ENCODE data around the gene MAST4.

Gene MAST4

DNA sequence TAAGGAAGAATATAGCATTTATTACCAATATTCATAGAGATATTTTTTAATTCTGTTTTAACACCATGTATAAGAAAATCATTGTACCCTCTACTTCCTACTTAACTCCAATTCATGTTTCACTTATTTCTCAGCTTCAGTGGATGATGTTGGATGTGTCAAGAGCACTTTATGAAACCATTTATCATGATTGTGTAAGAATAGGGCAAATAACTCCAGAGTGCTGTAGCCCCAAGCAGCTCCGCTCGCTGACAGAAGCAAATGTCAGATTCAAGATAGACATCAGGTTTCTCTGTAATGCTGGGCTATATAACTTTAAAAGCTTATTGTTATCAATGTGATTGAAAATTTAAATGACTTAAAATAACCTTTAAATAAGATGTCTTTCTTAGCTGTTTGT, 50.4 kb downstream of the MAST4 start:
- Mint-ChIP-seq H3K9me3 (peaks cover 2% of the 10 kb centered on the region), H3K27me3 (peaks cover 4% of the 10 kb centered on the region), H3K27ac (no peak overlapping the region), H3K4me1 (no peaks in the 10 kb centered on the region), H3K36me3 (no peaks in the 10 kb centered on the region), H3K4me3 (no peak overlapping the region)
- no peak for DNase-seq
- CTCF ChIA-PET: no interaction called here

DNA sequence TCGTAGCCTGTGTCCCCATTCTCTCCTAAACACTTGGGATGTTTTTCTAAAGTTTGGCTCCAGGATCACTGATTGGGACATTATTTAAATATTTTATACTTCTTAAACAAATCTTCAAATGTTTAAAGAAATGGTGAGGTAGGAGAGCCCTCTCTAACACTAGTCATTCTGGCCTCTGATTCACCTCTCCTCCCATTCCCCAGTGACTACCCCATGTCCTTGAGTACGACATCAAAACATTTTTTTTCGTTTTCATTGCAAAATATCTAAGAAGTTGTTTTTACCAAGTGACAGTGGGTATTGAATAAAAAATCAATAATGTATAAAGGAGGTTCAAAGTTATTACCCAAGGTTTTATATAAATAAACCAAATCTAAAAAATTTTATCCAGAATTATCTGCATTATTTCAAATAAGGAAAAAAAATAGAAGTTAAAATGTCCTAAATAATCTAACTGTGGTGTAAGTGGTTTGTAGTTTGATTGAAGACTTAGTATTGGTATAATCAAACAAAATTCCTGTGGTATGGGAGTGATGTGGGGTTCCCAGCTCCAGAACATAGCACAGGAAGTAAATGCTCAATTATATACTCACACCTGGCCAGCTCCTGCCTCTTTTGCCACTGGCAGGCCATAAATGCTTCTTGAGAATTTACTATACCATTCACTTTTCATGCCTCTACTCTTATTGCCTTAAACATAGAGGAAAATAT, 51.1 kb downstream of the MAST4 start:
- H3K4me1 Mint-ChIP-seq: no peaks in the 10 kb centered on the region
- peaks cover 4% of the 10 kb centered on the region for H3K27me3 Mint-ChIP-seq
- no peak overlapping the region for H3K27ac Mint-ChIP-seq
- no peak for DNase-seq
- H3K9me3 Mint-ChIP-seq: peaks cover 5% of the 10 kb centered on the region
- CTCF ChIA-PET: interaction anchor here (0.7 kb wide), 1 partner anchor 18 kb away, joined by 4 read pairs; no protein-coding TSS in a partner anchor
- no peak overlapping the region for H3K4me3 Mint-ChIP-seq
- no peaks in the 10 kb centered on the region for H3K36me3 Mint-ChIP-seq

DNA sequence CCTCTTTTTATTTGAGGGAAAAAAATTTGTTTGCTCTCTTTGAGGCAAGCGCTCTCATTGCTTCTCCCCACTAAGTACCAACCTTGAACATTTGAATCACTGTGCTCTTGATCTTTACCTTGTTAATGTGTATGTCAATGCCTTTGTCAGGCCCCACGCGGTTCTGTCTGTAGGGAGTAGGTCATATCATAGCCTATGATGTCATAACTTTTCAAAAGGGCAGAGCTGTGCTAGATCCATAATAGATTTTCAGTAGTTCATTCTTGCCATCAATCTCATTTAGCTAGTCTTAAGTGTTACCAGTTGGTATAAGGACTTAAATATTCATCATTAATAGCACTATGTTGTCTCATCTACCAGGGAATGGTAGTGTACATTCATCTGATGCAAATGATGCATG, 56.6 kb downstream of the MAST4 start:
- no peak for DNase-seq
- Mint-ChIP-seq H3K4me1 (no peaks in the 10 kb centered on the region), H3K27ac (no peak overlapping the region), H3K9me3 (peaks cover 5% of the 10 kb centered on the region), H3K36me3 (no peaks in the 10 kb centered on the region), H3K4me3 (no peak overlapping the region), H3K27me3 (no peaks in the 10 kb centered on the region)
- CTCF ChIA-PET: no interaction called here

DNA sequence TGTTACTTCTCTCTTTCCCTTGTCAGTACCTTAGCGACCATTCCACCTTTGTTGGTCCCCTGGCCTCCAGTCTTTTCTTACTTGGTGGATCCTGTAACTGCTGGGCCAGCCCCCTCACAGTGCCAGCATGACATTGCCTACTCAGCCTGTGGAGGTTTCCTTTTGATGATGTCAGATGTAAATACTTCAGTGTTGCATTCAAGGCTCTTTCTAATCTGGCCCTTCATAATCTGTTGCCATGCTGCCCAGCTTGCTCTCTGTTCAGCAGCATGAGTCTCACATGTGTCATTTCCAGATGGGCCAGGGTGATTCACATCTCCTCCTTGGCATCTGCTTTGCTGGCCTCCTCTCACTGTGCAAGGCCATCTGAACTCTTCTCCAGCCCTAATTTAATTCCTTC, 57.1 kb downstream of the MAST4 start:
- CTCF ChIA-PET: no interaction called here
- Mint-ChIP-seq H3K4me3 (no peak overlapping the region), H3K27me3 (no peaks in the 10 kb centered on the region), H3K9me3 (peaks cover 5% of the 10 kb centered on the region), H3K36me3 (no peaks in the 10 kb centered on the region), H3K27ac (no peak overlapping the region), H3K4me1 (no peaks in the 10 kb centered on the region)
- DNase-seq: no peak

DNA sequence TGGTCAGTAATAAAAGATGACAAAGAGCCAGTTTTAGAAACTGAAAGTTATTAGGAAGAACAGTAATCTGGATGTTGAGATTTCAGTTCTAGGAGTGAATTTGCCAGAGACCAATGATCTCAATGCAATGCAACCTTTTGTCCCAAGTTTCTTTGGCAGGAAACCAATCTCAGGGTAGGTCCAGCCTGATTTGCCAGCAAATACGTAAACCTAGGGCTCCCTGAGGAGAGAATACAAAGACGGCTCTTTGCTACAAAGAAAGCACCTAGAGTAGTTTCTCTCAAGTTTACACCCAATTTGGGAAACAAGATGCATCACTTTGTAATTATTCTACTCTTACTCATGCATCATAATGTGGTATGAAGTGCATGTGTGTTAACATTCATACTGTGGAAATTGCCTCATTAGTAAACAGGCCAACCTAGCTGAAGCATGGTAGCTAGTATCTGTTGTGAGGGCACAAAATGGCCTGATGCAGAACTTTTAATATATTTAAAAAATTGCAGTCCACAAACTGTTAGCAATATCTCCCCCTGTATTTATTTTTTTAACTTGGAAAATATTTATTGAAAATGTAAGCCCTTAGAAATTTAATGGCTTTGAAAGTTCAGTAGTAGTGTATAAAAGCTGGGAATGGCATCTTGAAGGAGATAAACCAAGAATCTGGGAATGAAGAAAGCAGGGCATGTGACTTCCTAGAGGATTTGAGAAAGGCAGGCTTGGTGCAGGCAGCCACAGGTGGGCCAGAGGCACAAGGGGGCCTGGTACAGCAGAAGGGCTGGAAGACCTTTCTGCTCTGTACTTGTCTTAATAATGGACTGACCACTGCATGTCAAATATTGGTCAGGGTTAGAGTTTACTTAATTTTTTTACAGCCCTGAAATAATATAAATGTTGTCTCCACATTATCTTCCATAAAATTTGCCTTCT, 59.5 kb downstream of the MAST4 start:
- no peak for DNase-seq
- CTCF ChIA-PET: interaction anchor here (1.6 kb wide), 1 partner anchor 350 kb away, joined by 5 read pairs; no protein-coding TSS in a partner anchor
- H3K4me1 Mint-ChIP-seq: no peaks in the 10 kb centered on the region
- H3K27me3 Mint-ChIP-seq: no peaks in the 10 kb centered on the region
- H3K9me3 Mint-ChIP-seq: peaks cover 4% of the 10 kb centered on the region
- no peaks in the 10 kb centered on the region for H3K36me3 Mint-ChIP-seq
- no peak overlapping the region for H3K27ac Mint-ChIP-seq
- no peak overlapping the region for H3K4me3 Mint-ChIP-seq

DNA sequence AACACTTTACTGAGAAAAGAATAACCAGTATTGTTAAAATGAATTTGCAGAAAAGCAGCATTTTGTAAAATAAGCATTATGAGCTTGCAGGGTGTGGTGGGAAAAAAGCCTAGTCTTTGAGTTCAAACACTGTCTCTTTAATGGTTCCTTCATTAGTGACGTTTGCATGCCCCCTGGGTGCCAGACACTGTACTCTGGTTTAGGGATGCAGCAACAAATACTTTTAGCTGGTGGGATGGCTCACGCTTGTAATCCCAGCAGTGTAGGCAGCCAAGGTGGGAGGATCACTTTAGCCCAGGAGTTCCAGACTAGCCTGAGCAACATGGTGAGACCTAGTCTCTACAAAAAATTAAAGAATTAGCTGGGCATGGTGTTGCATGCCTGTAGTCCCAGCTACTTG, 62.3 kb downstream of the MAST4 start:
- Mint-ChIP-seq H3K36me3 (no peaks in the 10 kb centered on the region), H3K27ac (no peak overlapping the region), H3K27me3 (peaks cover 3% of the 10 kb centered on the region), H3K9me3 (no peaks in the 10 kb centered on the region), H3K4me3 (no peak overlapping the region), H3K4me1 (no peaks in the 10 kb centered on the region)
- CTCF ChIA-PET: interaction anchor here (1.0 kb wide), 1 partner anchor 10 kb away, joined by 3 read pairs; no protein-coding TSS in a partner anchor
- no peak for DNase-seq

DNA sequence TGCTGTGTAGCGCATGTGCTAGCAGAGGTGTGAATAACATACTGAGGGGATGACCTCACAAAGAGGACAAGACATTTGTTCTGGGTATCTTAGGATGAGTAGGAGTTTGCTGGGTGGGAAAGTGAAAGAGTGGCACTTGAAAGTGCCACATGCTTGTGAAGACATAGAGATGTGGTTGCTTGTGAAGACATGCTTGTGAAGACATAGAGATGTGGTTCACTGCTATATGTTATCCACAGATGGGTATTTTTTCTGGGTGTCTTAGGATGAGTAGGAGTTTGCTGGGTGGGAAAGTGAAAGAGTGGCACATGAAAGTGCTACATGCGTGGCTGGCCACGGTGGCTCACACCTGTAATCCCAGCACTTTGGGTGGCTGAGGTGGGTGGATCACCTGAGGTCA, 63.6 kb downstream of the MAST4 start:
- Mint-ChIP-seq H3K36me3 (no peaks in the 10 kb centered on the region), H3K27ac (no peak overlapping the region)

DNA sequence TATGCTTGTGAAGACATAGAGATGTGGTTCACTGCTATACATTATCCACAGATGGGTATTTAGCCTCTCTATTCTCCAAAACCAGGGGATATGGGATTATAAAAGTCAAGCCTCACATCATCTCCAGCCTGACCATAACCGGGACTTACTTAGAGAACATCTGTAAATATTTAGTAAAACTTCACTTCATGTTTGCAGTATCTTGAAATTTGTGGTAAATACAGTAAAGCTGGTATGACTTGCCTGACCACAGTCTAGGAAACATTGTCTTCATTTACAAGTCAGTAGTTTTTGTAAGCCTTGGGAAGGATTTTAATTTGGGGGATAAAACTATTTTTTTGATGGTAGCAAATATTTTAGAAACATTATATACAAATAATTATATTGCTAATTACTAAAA, 64.2 kb downstream of the MAST4 start:
- no peak for DNase-seq
- H3K9me3 Mint-ChIP-seq: no peaks in the 10 kb centered on the region
- no peak overlapping the region for H3K4me3 Mint-ChIP-seq
- peaks cover 10% of the 10 kb centered on the region for H3K27me3 Mint-ChIP-seq
- CTCF ChIA-PET: no interaction called here
- H3K4me1 Mint-ChIP-seq: no peaks in the 10 kb centered on the region
- H3K27ac Mint-ChIP-seq: no peak overlapping the region
- no peaks in the 10 kb centered on the region for H3K36me3 Mint-ChIP-seq

More for the DNA sequence above, 63.6 kb downstream of the MAST4 start:
- H3K27me3 Mint-ChIP-seq: peaks cover 10% of the 10 kb centered on the region
- H3K9me3 Mint-ChIP-seq: no peaks in the 10 kb centered on the region
- CTCF ChIA-PET: no interaction called here
- no peaks in the 10 kb centered on the region for H3K4me1 Mint-ChIP-seq
- DNase-seq: no peak
- H3K4me3 Mint-ChIP-seq: no peak overlapping the region

DNA sequence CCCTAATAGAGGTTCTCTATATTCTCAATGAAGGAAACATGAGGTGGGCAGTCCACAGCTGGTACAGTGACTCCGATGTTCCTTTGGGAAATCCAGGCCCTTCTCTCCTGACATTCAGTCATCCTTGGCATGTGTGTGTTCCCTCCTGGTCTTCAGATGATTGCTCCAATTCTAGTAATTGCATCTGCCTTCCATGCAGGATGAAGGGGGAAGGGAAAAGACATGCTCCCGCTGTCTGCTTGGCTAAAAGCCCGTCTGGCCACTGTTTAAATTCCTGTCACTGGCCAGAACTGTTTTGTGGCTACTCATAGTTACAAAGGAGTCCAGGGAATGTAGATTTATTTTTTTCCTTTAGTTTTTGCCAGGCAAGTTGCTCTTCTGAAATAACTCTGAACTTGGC, 65.0 kb downstream of the MAST4 start:
- H3K27ac Mint-ChIP-seq: no peak overlapping the region
- no peaks in the 10 kb centered on the region for H3K9me3 Mint-ChIP-seq
- H3K36me3 Mint-ChIP-seq: no peaks in the 10 kb centered on the region
- H3K4me3 Mint-ChIP-seq: no peak overlapping the region
- no peaks in the 10 kb centered on the region for H3K4me1 Mint-ChIP-seq
- CTCF ChIA-PET: no interaction called here
- H3K27me3 Mint-ChIP-seq: peaks cover 10% of the 10 kb centered on the region
- DNase-seq: no peak

DNA sequence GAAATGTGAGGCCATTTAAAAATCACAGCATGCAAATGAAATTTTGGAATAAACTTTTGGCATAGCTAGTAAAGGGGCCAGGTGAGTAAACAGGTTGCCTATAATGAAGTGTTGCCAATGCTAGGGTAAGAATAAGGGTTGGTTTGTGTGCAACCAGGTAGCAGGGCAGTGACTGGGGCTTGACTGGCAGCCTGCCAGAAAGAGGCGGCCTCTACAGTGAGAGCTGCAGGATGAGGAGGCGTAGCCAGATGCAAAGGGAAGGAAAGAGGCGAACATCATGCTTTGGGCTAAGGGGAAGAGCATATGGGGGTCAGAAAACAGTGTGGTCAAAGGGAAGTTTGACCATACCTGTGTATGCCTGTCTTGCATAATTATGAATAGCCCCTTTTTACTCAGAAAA, 70.6 kb downstream of the MAST4 start:
- H3K9me3 Mint-ChIP-seq: no peaks in the 10 kb centered on the region
- peaks cover 24% of the 10 kb centered on the region for H3K27me3 Mint-ChIP-seq
- H3K27ac Mint-ChIP-seq: no peak overlapping the region
- H3K36me3 Mint-ChIP-seq: no peaks in the 10 kb centered on the region
- no peak overlapping the region for H3K4me3 Mint-ChIP-seq
- CTCF ChIA-PET: no interaction called here
- no peaks in the 10 kb centered on the region for H3K4me1 Mint-ChIP-seq
- no peak for DNase-seq

DNA sequence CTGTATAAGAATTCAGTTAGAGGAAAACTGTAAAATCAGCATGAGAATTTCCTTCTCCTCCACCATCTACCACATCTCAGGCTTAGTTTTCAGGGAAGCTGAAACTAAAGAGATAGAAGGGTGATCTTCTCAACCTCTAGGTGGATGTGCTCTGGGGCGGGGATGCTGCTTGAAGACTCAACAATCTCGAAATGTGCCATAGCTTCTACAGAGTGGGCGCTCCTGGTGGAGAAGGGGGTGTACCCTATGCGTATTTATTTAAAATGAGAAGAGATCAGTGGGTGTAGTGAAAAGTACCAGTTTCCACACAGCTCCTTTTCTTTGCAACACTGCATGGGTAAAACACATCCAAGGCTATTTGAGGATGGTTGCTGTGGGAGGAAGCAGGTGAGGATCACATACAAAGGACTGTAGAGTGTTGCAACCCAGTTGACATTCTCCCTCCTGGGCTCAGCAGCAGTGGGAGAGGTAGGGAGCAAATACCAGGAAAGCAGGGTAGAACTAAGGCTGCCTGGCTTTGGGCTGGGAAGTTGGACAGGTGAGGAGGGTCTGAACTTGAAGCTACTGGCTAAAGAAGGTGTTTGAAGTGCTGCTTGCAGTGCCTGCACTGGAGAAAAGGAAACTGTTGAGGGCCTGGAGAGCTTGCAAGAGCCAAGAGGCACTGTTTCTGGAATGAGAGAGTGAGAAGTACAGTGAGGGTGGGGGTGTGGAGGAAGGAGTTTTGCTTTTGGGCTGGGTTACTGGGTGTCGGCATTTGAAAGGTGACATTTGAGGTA, 73.1 kb downstream of the MAST4 start:
- Mint-ChIP-seq H3K9me3 (no peaks in the 10 kb centered on the region), H3K27ac (no peak overlapping the region), H3K4me3 (no peak overlapping the region), H3K27me3 (peaks cover 16% of the 10 kb centered on the region), H3K4me1 (no peaks in the 10 kb centered on the region), H3K36me3 (no peaks in the 10 kb centered on the region)
- CTCF ChIA-PET: interaction anchor here (1.5 kb wide), 1 partner anchor 363 kb away, joined by 3 read pairs; no protein-coding TSS in a partner anchor
- DNase-seq: no peak

DNA sequence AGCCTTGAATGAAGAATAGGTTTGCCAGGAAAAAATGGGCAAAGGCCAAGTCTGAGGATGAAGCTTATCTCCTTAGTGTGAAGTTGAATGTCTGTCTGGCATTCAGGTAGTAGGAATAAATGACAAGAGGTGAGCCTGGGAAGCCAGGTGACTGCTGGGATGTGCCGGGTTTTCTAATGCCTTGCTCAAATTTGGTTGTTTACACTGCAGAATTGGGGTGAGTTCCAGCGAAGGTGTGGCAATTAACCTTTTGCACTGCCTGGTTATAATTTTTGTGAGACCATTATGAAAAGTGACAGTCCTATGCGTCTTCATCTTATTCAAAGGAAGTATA, 73.6 kb downstream of the MAST4 start:
- CTCF ChIA-PET: no interaction called here

DNA sequence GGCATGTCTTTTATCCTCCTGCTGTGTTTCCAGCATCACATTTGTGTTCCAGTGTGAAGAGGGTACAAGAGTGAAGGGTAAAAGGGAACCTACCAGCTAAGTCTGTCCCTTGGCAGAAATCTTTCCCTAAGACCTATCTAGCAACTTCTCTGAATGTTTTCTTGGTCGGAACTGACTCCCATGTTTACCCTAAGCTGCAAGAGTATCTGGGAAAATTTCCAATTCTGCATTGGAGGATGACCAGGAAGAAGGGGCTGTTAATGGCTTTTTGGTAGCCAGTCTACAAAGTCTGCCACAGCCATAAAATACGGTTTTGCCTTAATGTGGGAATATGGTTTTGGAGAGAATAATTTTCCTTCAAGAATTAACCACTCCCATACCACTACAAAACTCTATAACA, 75.1 kb downstream of the MAST4 start:
- no peak for DNase-seq
- H3K27me3 Mint-ChIP-seq: peaks cover 26% of the 10 kb centered on the region
- no peaks in the 10 kb centered on the region for H3K36me3 Mint-ChIP-seq
- H3K27ac Mint-ChIP-seq: no peak overlapping the region
- H3K4me1 Mint-ChIP-seq: no peaks in the 10 kb centered on the region
- no peak overlapping the region for H3K4me3 Mint-ChIP-seq
- CTCF ChIA-PET: no interaction called here
- no peaks in the 10 kb centered on the region for H3K9me3 Mint-ChIP-seq

More for the DNA sequence above, 73.6 kb downstream of the MAST4 start:
- Mint-ChIP-seq H3K4me1 (no peaks in the 10 kb centered on the region), H3K4me3 (no peak overlapping the region), H3K27ac (no peak overlapping the region), H3K9me3 (no peaks in the 10 kb centered on the region), H3K27me3 (peaks cover 19% of the 10 kb centered on the region), H3K36me3 (no peaks in the 10 kb centered on the region)
- DNase-seq: no peak

DNA sequence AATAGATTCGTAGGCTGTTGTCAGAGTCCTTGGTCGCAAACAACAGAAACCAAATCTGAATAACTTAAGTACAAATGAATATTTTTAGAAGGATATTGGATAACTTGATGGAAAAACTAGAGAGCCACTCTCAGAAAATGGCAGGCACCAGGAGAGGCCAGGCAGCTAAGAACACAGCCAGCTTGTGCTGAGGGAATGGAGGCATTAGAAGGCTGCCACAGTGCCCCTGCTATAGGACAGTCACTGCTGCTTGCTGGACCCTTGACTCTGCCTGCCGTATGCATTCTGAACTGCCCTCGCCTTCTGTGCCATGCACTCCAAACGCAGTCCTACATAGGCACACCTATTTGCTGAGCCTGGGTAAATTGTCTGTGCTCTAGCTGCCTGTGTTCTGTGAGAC, 78.6 kb downstream of the MAST4 start:
- H3K36me3 Mint-ChIP-seq: no peaks in the 10 kb centered on the region
- DNase-seq: no peak
- H3K4me3 Mint-ChIP-seq: no peak overlapping the region
- no peaks in the 10 kb centered on the region for H3K9me3 Mint-ChIP-seq
- no peaks in the 10 kb centered on the region for H3K4me1 Mint-ChIP-seq
- no peak overlapping the region for H3K27ac Mint-ChIP-seq
- peaks cover 16% of the 10 kb centered on the region for H3K27me3 Mint-ChIP-seq
- CTCF ChIA-PET: no interaction called here

Measured in activated naive CD4-positive, alpha-beta T cell treated with anti-CD3 and anti-CD28 coated beads, Interleukin-2, amount 10 ng/mL, durations not matched to agents 7 days and 5 days (primary cell).